H9 (cell line): ENCODE measurements around the gene GCH1. TPM values are rescaled to one million over a fixed set of nuclear protein-coding genes. Genes with fewer than 3 reads are reported as not detected.

Source experiments
- DNase-seq: peaks from one replicate; pipeline ENCODE4 v3.0.0-alpha.2; 2017
- H2AFZ ChIP-seq: one replicate; pipeline ENCODE4 v1.6.1; 2013; ENCODE audit warnings: mild to moderate bottlenecking, low read length, control low read depth, moderate library complexity
- H2AK5ac ChIP-seq: 2 replicates; pipeline ENCODE4 v1.6.1; 2013; ENCODE audit warnings: low read length, control low read depth, mixed read lengths; ENCODE audit not compliant: insufficient read length
- H2BK120ac ChIP-seq: one replicate; pipeline ENCODE4 v1.6.1; 2013; ENCODE audit warnings: low read depth, mild to moderate bottlenecking, low read length, control low read depth, inconsistent platforms; ENCODE audit not compliant: poor library complexity, severe bottlenecking
- H2BK12ac ChIP-seq: 2 replicates; pipeline ENCODE4 v1.6.1; 2013; ENCODE audit warnings: low read length, control low read depth, mixed read lengths, low read depth; ENCODE audit not compliant: insufficient read length
- H2BK15ac ChIP-seq: 2 replicates; pipeline ENCODE4 v1.6.1; 2013; ENCODE audit warnings: low read depth, low read length, control low read depth
- H2BK20ac ChIP-seq: one replicate; pipeline ENCODE4 v1.6.1; 2013; ENCODE audit warnings: low read depth, mild to moderate bottlenecking, low read length, control low read depth, inconsistent platforms; ENCODE audit not compliant: poor library complexity, severe bottlenecking
- H2BK5ac ChIP-seq: 2 replicates; pipeline ENCODE4 v1.6.1; 2013; ENCODE audit warnings: low read length, control low read depth, mixed read lengths; ENCODE audit not compliant: insufficient read length
- H3K14ac ChIP-seq: 2 replicates; pipeline ENCODE4 v1.6.1; 2013; ENCODE audit warnings: low read length, control low read depth; ENCODE audit not compliant: insufficient read depth
- H3K18ac ChIP-seq: 2 replicates; pipeline ENCODE4 v1.6.1; 2013; ENCODE audit warnings: low read depth, mild to moderate bottlenecking, mixed read lengths, low read length, control low read depth; ENCODE audit not compliant: insufficient read length
- H3K23ac ChIP-seq: 2 replicates; pipeline ENCODE4 v1.6.1; 2013; ENCODE audit warnings: low read length, control low read depth, mixed read lengths, low read depth; ENCODE audit not compliant: insufficient read length
- H3K23me2 ChIP-seq: 2 replicates; pipeline ENCODE4 v1.6.1; 2013; ENCODE audit warnings: low read depth, mild to moderate bottlenecking, mixed read lengths, low read length, control low read depth; ENCODE audit not compliant: insufficient read length, poor library complexity, severe bottlenecking
- H3K27ac ChIP-seq: 2 replicates; pipeline ENCODE4 v1.5.1; 2013; ENCODE audit warnings: low read length, control low read depth, mixed read lengths, low read depth; ENCODE audit not compliant: insufficient read length
- H3K27me3 ChIP-seq: 2 replicates; pipeline ENCODE4 v1.6.1; 2013; ENCODE audit warnings: low read length, control low read depth, inconsistent platforms; ENCODE audit not compliant: insufficient read depth
- H3K4ac ChIP-seq: 2 replicates; pipeline ENCODE4 v1.6.1; 2013; ENCODE audit warnings: low read depth, mild to moderate bottlenecking, control low read depth, inconsistent platforms, low read length, moderate library complexity
- H3K4me1 ChIP-seq: 2 replicates; pipeline ENCODE4 v1.6.1; 2013; ENCODE audit warnings: low read length, control low read depth, inconsistent platforms; ENCODE audit not compliant: insufficient read depth
- H3K4me2 ChIP-seq: 2 replicates; pipeline ENCODE4 v1.6.1; 2013; ENCODE audit warnings: low read length, control low read depth, mixed read lengths; ENCODE audit not compliant: insufficient read length, insufficient read depth
- H3K56ac ChIP-seq: 2 replicates; pipeline ENCODE4 v1.6.1; 2013; ENCODE audit warnings: low read depth, mild to moderate bottlenecking, mixed read lengths, low read length, control low read depth; ENCODE audit not compliant: insufficient read length
- H3K79me1 ChIP-seq: 2 replicates; pipeline ENCODE4 v1.6.1; 2013; ENCODE audit warnings: low read depth, mild to moderate bottlenecking, moderate library complexity, low read length, control low read depth, inconsistent platforms; ENCODE audit not compliant: insufficient read depth, poor library complexity, severe bottlenecking
- H3K79me2 ChIP-seq: 2 replicates; pipeline ENCODE4 v1.6.1; 2013; ENCODE audit warnings: low read length, control low read depth, inconsistent platforms; ENCODE audit not compliant: insufficient read depth
- H3K9ac ChIP-seq: 2 replicates; pipeline ENCODE4 v1.6.1; 2013; ENCODE audit warnings: low read length, control low read depth, mixed read lengths; ENCODE audit not compliant: insufficient read length; ENCODE audit errors: extremely low read depth
- H3K9me3 ChIP-seq: one replicate; pipeline ENCODE4 v1.6.1; 2013; ENCODE audit warnings: low read depth, low read length, inconsistent platforms; ENCODE audit not compliant: control insufficient read depth
- H3T11ph ChIP-seq: one replicate; pipeline ENCODE4 v1.6.1; 2013; ENCODE audit warnings: mild to moderate bottlenecking, low read length, control low read depth, inconsistent platforms
- H4K20me1 ChIP-seq: one replicate; pipeline ENCODE4 v1.6.1; 2013; ENCODE audit not compliant: control insufficient read depth, insufficient read length, insufficient read depth
- H4K5ac ChIP-seq: 2 replicates; pipeline ENCODE4 v1.6.1; 2013; ENCODE audit warnings: low read depth, mild to moderate bottlenecking, mixed read lengths, low read length, control low read depth; ENCODE audit not compliant: insufficient read length
- H4K8ac ChIP-seq: replicated peaks from 2 replicates; pipeline ENCODE4 v1.6.1; 2013; ENCODE audit warnings: low read length, control low read depth, mixed read lengths, low read depth; ENCODE audit not compliant: insufficient read length
- H4K91ac ChIP-seq: 2 replicates; pipeline ENCODE4 v1.6.1; 2013; ENCODE audit warnings: low read depth, mild to moderate bottlenecking, moderate library complexity, mixed read lengths, low read length, control low read depth; ENCODE audit not compliant: insufficient read length
- H3K27ac Mint-ChIP-seq, 3 experiments: 2 replicates in 2 of 3; 3 replicates in 1 of 3; pipeline ENCODE4 v1.8.0; 2020 to 2021; ENCODE audit warnings: mixed read lengths in 3 of 3, mild to moderate bottlenecking in 1 of 3, moderate library complexity in 1 of 3
- H3K27me3 Mint-ChIP-seq: 2 replicates; pipeline ENCODE4 v1.8.0; 2021; ENCODE audit warnings: low read depth, mild to moderate bottlenecking, moderate library complexity, mixed read lengths
- H3K36me3 Mint-ChIP-seq, 3 experiments: 2 replicates in 2 of 3; 3 replicates in 1 of 3; pipeline ENCODE4 v1.8.0; 2020 to 2021; ENCODE audit warnings: low read depth in 3 of 3, mixed read lengths in 3 of 3; ENCODE audit not compliant: insufficient read depth in 1 of 3
- H3K4me1 Mint-ChIP-seq, 2 experiments: 2 replicates each; pipeline ENCODE4 v1.8.0; 2020; ENCODE audit warnings: mixed read lengths in 2 of 2
- H3K4me3 Mint-ChIP-seq, 2 experiments: 2 replicates in 1 of 2; 3 replicates in 1 of 2; pipeline ENCODE4 v1.8.0; 2020 to 2021; ENCODE audit warnings: mild to moderate bottlenecking in 2 of 2, mixed read lengths in 2 of 2, moderate library complexity in 1 of 2
- H3K9me3 Mint-ChIP-seq, 2 experiments: 2 replicates in 1 of 2; 3 replicates in 1 of 2; pipeline ENCODE4 v1.8.0; 2020; ENCODE audit warnings: mild to moderate bottlenecking in 2 of 2, mixed read lengths in 2 of 2, moderate library complexity in 1 of 2
- CTCF ChIP-seq: fragments of 200-600 bp; sonication (generic); conservative IDR thresholded peaks from 3 replicates; pipeline ENCODE4 v1.8.0; 2021; ENCODE audit warnings: antibody characterized with exemption, mild to moderate bottlenecking
- WGBS: extraction: QIAGEN DNeasy Blood & Tissue Kit; methylation state at CpG from one replicate; pipeline ENCODE4 v1.1.7; 2013; ENCODE audit warnings: missing lambda C conversion rate, low lambda C conversion rate, mixed read lengths; ENCODE audit not compliant: insufficient read length; ENCODE audit errors: extremely low coverage; 5-methylcytosine and 5-hydroxymethylcytosine counted together
- total RNA-seq: library from RNA; stranded (reverse); gene quantifications from 2 replicates; pipeline ENCODE4 v1.2.1, GENCODE V29; 2021

GCH1 gene
- total RNA-seq, 1 experiment from 2014 or later = 7.7 TPM

DNA sequence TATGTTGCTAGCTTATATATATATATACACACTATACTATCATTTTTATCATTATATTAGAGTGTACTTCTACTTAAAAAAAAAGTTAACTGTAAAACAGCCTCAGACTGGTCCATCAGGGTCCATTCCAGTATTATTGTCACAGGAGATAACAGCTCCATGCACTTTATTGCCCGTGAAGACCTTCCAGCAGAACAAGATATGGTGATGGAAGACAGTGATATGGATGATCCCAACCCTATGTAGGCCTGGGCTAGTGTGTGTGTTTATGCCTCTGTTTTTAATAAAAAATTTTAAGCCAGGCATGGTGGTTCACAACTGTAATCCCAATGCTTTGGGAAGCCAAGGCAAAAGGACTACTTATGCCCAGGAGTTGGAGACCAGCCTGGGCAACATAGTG, 86.2 kb downstream of the GCH1 start:
- H2AFZ ChIP-seq = no peak overlapping the region
- no peaks in the 10 kb centered on the region; a peak in 1 of 7 replicates for H3K36me3 Mint-ChIP-seq

More for the DNA sequence above, 86.2 kb downstream of the GCH1 start:
- Histone ChIP-seq H3K4me1 (no peaks in the 10 kb centered on the region), H3K9me3 (no peaks in the 10 kb centered on the region), H4K20me1 (no peaks in the 10 kb centered on the region), H3K56ac (no peak overlapping the region), H3K4ac (no peak overlapping the region), H3K23ac (no peak overlapping the region), H4K5ac (no peak overlapping the region), H3K27me3 (no peaks in the 10 kb centered on the region), H3T11ph (no peak overlapping the region), H4K91ac (no peak overlapping the region), H2BK12ac (no peak overlapping the region), H3K14ac (no peak overlapping the region), H2BK20ac (no peak overlapping the region), H3K9ac (no peak overlapping the region), H4K8ac (no peak overlapping the region), H2BK15ac (no peak overlapping the region), H3K79me2 (no peaks in the 10 kb centered on the region), H2AK5ac (no peak overlapping the region), H2BK5ac (no peak overlapping the region), H2BK120ac (no peak overlapping the region), H3K79me1 (no peaks in the 10 kb centered on the region), H3K18ac (no peak overlapping the region), H3K23me2 (no peaks in the 10 kb centered on the region), H3K27ac (no peak overlapping the region), H3K4me2 (no peak overlapping the region)
- Mint-ChIP-seq H3K27me3 (peaks cover 12% of the 10 kb centered on the region), H3K4me1 (peaks cover 3 to 4% of the 10 kb centered on the region in 2 experiments; a peak in 3 of 4 replicates), H3K27ac (no peak overlapping the region), H3K4me3 (no peak overlapping the region), H3K9me3 (peaks cover 0 to 4% of the 10 kb centered on the region in 2 experiments; a peak in 1 of 5 replicates)
- TF ChIP-seq CTCF = no peak
- no CpG with 5 or more reads among the region's 1 CpG for WGBS
- no peak for DNase-seq
